Keratinocyte (primary cell): ENCODE measurements around the gene PGRMC2.
"Not testable (repeated sequence)": the region's sequence is repeated elsewhere in the genome, so short reads cannot be mapped to it uniquely, and the experiment has no call there.

Source experiments
- EZH2 ChIP-seq: IDR thresholded peaks from one replicate; pipeline ENCODE4 v1.6.1; 2012; ENCODE audit warnings: inconsistent platforms, mild to moderate bottlenecking, low read length, moderate library complexity
- TF ChIP-seq, protein P1 (sequence below), 3 experiments: IDR thresholded peaks in 1 of 3; conservative IDR thresholded peaks in 1 of 3; optimal IDR thresholded peaks in 1 of 3; 2 replicates in 2 of 3; 3 replicates in 1 of 3; pipeline versions ENCODE3 to v1.5.1; 2011; ENCODE audit warnings: low read length in 3 of 3, mild to moderate bottlenecking in 3 of 3, moderate library complexity in 2 of 3, control low read depth in 1 of 3, inconsistent platforms in 1 of 3; ENCODE audit not compliant: insufficient read depth in 2 of 3; ENCODE audit errors: extremely low read depth in 1 of 3

DNA sequence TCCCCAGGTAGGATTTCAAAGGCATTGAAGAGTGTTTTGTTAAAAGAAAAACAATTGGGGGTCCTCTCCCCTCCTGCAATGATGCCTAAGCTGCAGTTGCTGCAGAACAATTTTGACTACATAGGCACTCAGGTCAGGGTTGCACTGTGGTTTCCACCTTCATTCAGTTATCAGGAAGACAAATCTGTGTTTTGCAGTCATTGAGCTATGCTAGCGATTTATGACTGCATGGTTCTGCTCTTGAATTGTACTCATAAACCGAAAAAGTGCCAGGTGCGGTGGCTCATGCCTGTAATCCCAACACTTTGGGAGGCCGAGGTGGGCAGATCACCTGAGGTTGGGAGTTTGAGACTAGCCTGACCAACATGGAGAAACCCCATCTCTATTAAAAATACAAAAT, 29.4 kb downstream of the PGRMC2 start:
- TF ChIP-seq, protein P1, sequence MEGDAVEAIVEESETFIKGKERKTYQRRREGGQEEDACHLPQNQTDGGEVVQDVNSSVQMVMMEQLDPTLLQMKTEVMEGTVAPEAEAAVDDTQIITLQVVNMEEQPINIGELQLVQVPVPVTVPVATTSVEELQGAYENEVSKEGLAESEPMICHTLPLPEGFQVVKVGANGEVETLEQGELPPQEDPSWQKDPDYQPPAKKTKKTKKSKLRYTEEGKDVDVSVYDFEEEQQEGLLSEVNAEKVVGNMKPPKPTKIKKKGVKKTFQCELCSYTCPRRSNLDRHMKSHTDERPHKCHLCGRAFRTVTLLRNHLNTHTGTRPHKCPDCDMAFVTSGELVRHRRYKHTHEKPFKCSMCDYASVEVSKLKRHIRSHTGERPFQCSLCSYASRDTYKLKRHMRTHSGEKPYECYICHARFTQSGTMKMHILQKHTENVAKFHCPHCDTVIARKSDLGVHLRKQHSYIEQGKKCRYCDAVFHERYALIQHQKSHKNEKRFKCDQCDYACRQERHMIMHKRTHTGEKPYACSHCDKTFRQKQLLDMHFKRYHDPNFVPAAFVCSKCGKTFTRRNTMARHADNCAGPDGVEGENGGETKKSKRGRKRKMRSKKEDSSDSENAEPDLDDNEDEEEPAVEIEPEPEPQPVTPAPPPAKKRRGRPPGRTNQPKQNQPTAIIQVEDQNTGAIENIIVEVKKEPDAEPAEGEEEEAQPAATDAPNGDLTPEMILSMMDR (optimal IDR thresholded peaks at IDR 0.05 in 1 of 3, IDR thresholded peaks at IDR 0.05 in 1 of 3, conservative IDR thresholded peaks at IDR 0.05 in 1 of 3; ENCODE audit: extremely low read depth in 1 of 3, insufficient read depth in 2 of 3, low read length in 3 of 3): not testable (repeated sequence)
- TF ChIP-seq EZH2: not testable (repeated sequence)
